ENCODE measurements around the gene TCHP. TPM values are rescaled to one million over a fixed set of nuclear protein-coding genes. Genes with fewer than 3 reads are reported as not detected.
A peak's percentile ranks its signal among the peaks of the same experiment; 100 is the strongest.

The TCHP gene
- total RNA-seq, 4 donors from 2014 or later = 17.1 to 31.6 (median 21.0) TPM

DNA sequence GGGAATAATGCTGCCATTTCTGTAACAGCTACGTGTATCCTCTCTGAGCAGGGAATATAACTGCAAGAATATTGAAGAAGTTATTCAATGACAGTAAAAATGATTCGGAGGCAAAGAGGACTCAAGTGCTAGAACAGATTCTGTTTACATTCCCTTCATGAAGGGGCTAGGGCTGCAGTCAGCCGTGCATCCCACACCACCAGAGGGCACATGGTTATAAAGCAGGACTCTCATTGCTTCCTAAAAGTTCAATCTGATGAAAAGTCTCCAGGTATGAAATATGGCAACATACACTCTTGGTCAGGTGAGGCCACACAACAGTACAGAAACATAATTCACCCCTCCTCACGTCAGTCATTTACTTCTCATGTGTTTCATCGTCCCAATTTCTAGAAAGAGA is 34.0 kb downstream of the TCHP start:
- WGBS = 70% methylated on average over 5 of the region's 5 CpGs
- H3K4me1 ChIP-seq = peaks cover 0 to 7% (median 3%) of the 10 kb centered on the region in 4 donors
- H3K27ac ChIP-seq (replicated peaks in 1 of 4) = peak overlapping the region in 2 of 4 donors; percentile 49 to 52
- intact Hi-C loops (cut with DNase I) = no loop called here
- no peak for DNase-seq (ENCODE audit: extremely low spot score)
- H3K36me3 ChIP-seq = peaks cover 52 to 100% (median 91%) of the 10 kb centered on the region in 4 donors
- TF ChIP-seq POLR2AphosphoS5 (IDR thresholded peaks at IDR 0.05) = no peak
- TF ChIP-seq, protein P1, sequence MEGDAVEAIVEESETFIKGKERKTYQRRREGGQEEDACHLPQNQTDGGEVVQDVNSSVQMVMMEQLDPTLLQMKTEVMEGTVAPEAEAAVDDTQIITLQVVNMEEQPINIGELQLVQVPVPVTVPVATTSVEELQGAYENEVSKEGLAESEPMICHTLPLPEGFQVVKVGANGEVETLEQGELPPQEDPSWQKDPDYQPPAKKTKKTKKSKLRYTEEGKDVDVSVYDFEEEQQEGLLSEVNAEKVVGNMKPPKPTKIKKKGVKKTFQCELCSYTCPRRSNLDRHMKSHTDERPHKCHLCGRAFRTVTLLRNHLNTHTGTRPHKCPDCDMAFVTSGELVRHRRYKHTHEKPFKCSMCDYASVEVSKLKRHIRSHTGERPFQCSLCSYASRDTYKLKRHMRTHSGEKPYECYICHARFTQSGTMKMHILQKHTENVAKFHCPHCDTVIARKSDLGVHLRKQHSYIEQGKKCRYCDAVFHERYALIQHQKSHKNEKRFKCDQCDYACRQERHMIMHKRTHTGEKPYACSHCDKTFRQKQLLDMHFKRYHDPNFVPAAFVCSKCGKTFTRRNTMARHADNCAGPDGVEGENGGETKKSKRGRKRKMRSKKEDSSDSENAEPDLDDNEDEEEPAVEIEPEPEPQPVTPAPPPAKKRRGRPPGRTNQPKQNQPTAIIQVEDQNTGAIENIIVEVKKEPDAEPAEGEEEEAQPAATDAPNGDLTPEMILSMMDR (IDR thresholded peaks at IDR 0.05) = peak in 1 of 3 experiments; percentile 20
- no peaks in the 10 kb centered on the region for H3K9me3 ChIP-seq
- no peak overlapping the region for H3K4me3 ChIP-seq
- H3K27me3 ChIP-seq = no peaks in the 10 kb centered on the region

DNA sequence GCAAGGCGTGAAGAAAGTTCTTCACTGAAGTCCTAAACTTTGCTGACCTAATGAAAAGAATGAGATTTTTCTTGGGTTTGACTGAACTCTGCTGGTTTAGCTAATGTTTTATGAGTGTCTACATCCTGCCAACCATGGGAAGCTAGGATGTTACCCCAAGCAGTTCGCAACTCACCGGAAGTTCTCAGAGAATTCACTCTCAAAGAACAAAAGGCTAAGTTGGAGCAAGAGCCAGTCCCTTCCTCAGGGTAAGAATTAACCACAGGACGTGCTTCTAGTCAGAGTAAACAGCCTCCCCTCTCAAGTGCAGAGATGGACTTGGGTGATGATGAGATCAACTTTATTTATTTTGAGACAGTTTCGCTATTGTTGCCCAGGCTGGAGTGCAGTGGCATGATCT is 37.3 kb downstream of the TCHP start:
- Histone ChIP-seq H3K36me3 (peaks cover 43 to 80% (median 67%) of the 10 kb centered on the region in 4 donors), H3K9me3 (no peaks in the 10 kb centered on the region), H3K4me3 (no peak overlapping the region), H3K27ac (replicated peaks in 1 of 4) (no peak overlapping the region), H3K27me3 (no peaks in the 10 kb centered on the region), H3K4me1 (peaks cover 0 to 10% (median 7%) of the 10 kb centered on the region in 4 donors)
- WGBS = 81% methylated on average over 5 of the region's 5 CpGs
- intact Hi-C loops (cut with DNase I) = no loop called here
- no peak for DNase-seq (ENCODE audit: extremely low spot score)
- TF ChIP-seq, protein P1 (IDR thresholded peaks at IDR 0.05) = no peak
- TF ChIP-seq POLR2A (IDR thresholded peaks at IDR 0.05; ENCODE audit: low read depth) = no peak
- no peak for TF ChIP-seq POLR2AphosphoS5 (IDR thresholded peaks at IDR 0.05)

GRCh38 chr12:109938947-109939346 is 38.9 kb downstream of the TCHP start:
- Histone ChIP-seq H3K9me3 (no peaks in the 10 kb centered on the region), H3K27ac (replicated peaks in 1 of 4) (no peak overlapping the region), H3K4me3 (no peak overlapping the region), H3K4me1 (peaks cover 0 to 10% (median 7%) of the 10 kb centered on the region in 4 donors), H3K36me3 (peaks cover 29 to 69% (median 56%) of the 10 kb centered on the region in 4 donors), H3K27me3 (no peaks in the 10 kb centered on the region)
- intact Hi-C loops (cut with DNase I) = no loop called here
- WGBS = 88% methylated on average over 7 of the region's 7 CpGs
- no peak for DNase-seq (ENCODE audit: extremely low spot score)
- TF ChIP-seq, protein P1 (IDR thresholded peaks at IDR 0.05) = no peak
- TF ChIP-seq EP300 (IDR thresholded peaks at IDR 0.05) = no peak
- no peak for TF ChIP-seq POLR2A (IDR thresholded peaks at IDR 0.05; ENCODE audit: low read depth)
- TF ChIP-seq POLR2AphosphoS5 (IDR thresholded peaks at IDR 0.05) = no peak

DNA sequence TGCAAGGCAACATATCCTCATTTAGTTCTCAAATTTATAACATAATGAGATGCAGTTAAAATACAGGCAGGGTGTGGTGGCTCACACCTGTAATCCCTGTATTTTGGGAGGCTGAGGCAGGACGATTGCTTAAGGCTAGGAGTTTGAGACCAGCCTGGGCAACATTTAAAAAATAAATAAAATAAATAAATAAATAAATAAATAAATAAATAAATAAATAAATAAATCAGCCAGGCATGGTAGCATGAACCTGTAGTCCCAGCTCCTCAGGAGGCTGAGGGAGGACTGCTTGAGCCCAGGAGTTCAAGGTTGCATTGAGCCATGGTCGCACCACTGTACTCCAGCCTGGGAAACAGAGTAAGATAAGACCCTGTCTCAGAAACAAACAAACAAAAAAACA is 39.4 kb downstream of the TCHP start:
- Histone ChIP-seq H3K4me3 (no peak overlapping the region), H3K4me1 (peaks cover under 1 to 10% (median 7%) of the 10 kb centered on the region in 4 donors), H3K27ac (replicated peaks in 1 of 4) (no peak overlapping the region), H3K36me3 (peaks cover 29 to 69% (median 56%) of the 10 kb centered on the region in 4 donors), H3K9me3 (no peaks in the 10 kb centered on the region), H3K27me3 (no peaks in the 10 kb centered on the region)
- no peak for DNase-seq (ENCODE audit: extremely low spot score)
- WGBS = 97% methylated on average over 2 of the region's 2 CpGs
- intact Hi-C loops (cut with DNase I) = no loop called here
- TF ChIP-seq POLR2AphosphoS5 (IDR thresholded peaks at IDR 0.05) = no peak
- no peak for TF ChIP-seq EP300 (IDR thresholded peaks at IDR 0.05)
- no peak for TF ChIP-seq POLR2A (IDR thresholded peaks at IDR 0.05; ENCODE audit: low read depth)
- TF ChIP-seq, protein P1 (IDR thresholded peaks at IDR 0.05) = no peak

GRCh38 chr12:109940339-109940923 is 40.4 kb downstream of the TCHP start:
- intact Hi-C loops (cut with DNase I) = no loop called here
- Histone ChIP-seq H3K4me1 (peaks cover 8 to 19% (median 11%) of the 10 kb centered on the region in 4 donors), H3K36me3 (peaks cover 29 to 68% (median 48%) of the 10 kb centered on the region in 4 donors), H3K4me3 (no peak overlapping the region), H3K9me3 (no peaks in the 10 kb centered on the region), H3K27me3 (no peaks in the 10 kb centered on the region), H3K27ac (replicated peaks in 1 of 4) (no peak overlapping the region)
- no peak for DNase-seq (ENCODE audit: extremely low spot score)
- TF ChIP-seq EP300 (IDR thresholded peaks at IDR 0.05) = no peak
- WGBS = 82% methylated on average over 6 of the region's 6 CpGs
